Measurements from ENCODE around the gene RSBN1L.

DNA sequence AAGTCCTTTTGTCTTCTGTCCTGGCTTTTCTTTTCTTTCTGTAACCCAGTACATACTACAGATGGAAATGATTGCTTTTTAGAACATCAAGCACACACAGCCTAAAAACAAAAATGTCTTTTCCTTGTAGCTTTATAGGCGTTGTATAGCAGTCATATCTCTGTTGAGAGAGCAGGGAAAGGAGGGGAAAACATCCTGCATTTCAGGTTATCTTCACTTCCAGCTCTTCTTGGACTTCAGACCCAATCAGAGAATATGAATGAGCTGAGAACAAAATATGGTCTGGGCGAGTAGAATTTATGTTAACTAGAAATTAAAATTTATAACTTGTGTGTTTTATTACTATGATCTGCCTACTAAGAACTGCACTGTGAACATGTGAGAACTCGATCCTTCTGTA is 87.3 kb downstream of the RSBN1L start:
- TF ChIP-seq CTCF (IDR thresholded peaks at IDR 0.05) (no peak), POLR2A (IDR thresholded peaks at IDR 0.05) (no peak)
